Stimulated activated CD8-positive, alpha-beta memory T cell treated with anti-CD3 and anti-CD28 coated beads, Interleukin-4, amount 100 ng/mL, for 48 hours (primary cell): ENCODE data around the gene ATG9B.

Experiments used
- DNase-seq: peaks from one replicate; pipeline ENCODE4 v3.0.0-alpha.2; 2020

The ATG9B gene

DNA sequence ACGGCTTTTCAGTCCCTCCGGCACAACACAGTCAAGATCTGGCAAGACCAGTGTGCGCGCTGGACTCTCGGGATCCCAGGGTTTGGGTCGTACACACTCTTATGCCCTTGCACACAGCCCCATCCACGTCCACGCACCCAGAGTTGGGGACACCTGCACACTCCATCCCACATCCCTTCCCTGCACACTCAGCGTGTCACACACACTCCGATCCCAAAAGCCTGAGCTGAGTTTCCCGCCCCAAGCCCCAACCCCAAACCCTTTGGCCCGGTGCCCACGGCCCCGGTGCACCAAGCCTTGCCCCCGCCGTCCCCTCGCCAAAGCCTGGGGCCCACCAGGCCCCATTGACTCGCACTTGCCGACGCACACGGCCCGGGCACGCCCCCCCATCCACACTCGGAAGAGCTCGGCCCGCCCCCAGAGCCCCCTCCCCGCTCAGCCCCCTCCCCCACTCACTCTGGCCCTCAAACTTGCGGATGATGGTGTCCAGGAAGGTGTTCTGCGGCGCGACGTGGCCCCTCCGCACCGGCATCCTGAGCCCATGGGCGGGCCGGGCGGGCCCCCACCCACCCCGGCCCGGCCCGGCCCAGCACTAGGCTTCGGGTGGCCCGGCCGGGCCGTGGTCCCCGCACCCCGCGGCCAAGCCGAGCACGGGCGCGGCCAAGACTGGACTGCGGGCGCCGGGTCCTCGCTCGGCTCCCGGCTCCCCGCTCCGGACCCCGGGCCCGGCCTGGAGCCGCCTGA, 46.7 kb downstream of the ATG9B start:
- DNase-seq, result no peak

DNA sequence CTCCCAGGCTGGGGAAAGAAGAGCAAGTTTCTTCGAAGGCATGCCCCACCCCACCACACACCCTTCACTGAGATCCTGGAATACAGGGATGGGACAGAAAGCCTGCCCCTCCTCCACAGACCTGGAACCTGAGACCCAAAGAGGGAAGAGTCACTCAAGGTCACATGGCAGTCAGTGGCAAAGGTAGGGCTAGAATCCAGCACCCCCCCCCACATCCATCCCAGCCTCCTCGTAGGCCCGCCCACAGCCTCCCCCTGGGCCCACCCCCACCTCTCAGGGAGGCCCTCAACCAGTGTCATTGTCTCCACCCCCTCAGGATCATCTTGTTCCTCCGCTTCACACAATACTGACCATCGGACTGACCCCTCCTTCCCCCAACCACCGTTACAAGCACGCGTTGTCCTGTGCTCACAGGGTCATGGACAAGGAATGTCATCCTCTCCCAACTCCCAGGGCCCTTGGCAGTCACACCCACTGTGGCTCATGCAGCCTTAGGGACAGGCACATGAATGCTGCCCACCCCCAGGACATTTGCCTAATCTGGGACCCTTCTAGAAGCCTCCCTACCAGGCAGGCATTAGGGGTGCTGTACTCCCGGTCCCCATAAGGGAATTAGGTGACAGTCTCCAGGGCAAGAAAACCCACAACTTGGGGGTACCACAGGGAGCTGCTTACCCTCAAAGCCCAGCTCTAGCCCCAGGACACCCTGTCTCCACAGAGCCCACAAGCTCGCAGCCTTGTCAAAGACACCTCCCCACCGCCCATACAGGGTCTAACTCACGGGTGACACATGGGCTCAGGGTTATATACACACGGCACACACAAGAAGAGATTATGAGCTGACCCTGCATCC, 47.5 kb downstream of the ATG9B start:
- DNase-seq, result no peak

DNA sequence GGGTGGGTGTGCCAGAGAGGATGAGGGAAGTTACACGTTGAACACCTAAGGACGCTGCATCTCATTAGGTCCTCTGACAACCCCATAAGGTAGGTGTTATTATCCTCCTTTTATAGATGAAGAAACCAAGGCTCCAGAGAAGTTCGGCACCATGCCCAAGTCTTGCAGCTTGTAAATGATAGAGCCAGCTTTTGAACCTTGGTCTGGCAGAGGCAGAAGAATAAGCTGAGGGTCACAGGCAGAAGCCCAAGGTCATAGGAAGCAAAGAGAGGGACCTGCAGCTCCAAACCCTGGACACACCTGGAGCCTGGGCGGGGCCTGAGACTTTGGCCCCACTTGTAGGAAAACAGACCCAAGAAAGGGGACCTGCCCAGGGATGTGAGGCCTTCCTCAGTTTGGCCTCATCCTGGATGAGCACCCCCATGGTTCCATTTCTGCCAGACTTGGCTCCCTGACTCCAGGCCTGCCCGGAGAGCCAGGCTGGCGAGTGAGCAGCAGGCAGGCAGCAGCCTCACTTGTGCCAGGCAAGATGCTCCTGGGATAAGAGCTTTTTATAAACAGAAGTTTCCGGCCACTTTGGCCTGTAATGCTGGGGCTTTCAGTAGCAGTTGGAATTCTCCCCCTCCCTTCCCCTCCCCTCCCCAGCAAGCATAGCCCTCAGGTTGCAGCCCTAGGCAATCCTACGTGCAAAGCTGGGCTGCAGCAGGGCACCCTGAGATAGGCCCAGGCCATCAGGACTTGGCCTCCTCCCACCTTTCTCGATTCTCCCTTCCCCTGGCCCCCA, 48.6 kb downstream of the ATG9B start:
- no peak for DNase-seq

DNA sequence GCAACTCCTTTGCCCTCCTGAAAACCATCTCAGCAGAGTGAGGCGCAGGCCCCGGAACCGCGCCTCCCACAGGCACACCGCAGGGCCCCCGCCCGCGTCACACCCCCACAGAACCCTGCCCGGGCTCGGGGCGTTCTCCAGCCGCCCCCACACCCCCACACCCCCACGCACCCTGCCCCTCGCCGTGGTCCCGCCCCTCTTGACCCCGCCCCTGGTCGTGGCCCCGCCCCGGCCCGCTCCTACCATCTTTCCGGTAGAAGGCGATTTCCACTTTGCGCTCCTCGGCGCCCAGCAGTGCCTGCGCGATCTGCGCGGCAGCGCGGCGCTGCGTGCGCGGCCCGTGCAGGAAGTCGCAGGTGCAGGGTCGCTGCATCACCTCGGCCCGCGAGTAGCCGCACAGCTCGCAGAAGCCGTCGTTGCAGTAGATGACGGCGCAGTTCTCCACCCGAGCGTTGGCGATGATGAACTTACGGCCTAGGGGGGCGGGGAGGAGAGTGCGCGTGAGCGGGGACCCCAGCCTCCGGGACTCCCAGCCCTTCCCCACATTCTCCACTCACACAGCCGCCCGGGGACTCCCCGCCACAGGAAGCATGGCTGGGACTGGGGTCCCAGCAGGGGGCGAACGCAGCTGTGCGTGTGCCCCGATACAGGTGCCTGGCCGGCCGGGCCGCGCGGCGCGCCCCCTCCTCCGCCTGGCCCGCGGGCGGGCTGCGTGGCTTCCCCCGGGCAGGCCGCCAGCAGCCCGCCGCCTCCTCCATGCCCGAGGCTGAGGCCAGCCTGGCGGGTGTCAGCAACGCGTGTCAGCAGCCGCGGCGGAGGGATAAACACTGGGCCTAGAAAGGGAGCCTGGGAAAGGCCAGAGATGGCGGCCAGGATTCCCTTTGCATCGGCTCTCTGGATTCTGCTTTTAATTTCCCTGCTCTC, 49.6 kb downstream of the ATG9B start:
- peak; percentile 84 for DNase-seq

DNA sequence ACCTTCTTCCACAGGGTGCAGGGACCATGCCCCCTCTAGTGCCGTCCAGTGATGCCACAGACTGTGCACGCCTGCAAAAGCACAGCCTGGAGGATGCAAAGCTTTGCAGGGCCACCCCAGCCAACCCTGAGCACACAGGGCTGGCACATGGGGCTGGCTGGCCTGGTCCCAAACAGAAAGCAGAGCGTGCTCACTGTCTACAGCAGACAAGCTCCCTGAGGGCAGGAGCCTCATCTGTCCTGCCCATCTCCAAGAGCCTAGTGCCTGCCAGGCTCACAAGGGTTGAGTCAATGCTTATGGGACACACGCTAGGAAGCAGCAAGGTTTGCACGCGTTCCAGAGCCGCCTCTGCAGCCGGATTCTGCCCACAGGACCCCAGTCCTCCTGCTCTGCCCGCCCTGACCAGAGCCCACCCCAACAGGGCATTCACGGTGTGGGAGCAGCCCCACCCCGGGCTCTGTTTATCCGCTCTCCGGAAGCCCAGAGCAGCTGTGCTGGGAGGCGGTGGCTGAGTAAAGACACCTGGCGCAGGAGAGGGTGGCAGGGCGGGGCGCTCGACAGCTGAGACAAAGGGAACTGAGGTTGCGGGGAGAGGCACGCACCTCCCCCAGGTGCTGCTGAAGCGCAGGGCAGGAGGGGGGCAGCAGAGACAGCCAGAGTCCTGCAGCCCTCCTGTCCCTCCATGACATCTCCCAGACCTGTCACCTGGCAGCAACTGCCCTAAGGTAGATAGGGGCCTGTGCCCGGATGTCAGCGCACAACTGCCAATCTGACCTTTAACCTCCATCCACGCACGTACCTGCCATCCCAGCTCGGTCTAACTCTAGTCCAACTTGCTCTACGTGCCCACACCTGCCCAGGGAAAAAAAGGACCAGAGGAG, 50.5 kb downstream of the ATG9B start:
- DNase-seq, result no peak

DNA sequence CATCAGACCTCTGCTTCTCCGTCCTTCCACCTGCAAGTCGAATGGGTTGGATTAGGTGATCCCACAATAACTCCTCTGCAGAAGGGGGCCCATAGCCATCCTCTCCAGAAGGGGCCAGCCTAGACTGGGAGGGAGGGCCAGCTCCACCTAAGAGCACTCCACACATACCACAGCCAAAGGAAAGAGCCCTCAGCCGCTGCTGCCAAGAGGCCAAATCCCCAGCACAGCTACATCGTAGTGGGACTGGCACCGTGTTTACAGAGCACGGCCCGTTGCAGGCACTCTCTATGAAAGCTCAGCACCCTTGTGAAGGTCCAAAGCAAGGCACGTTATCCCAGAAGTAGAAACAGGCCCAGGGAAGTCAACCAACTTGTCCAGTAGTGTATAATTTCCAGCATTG, 51.6 kb downstream of the ATG9B start:
- no peak for DNase-seq

DNA sequence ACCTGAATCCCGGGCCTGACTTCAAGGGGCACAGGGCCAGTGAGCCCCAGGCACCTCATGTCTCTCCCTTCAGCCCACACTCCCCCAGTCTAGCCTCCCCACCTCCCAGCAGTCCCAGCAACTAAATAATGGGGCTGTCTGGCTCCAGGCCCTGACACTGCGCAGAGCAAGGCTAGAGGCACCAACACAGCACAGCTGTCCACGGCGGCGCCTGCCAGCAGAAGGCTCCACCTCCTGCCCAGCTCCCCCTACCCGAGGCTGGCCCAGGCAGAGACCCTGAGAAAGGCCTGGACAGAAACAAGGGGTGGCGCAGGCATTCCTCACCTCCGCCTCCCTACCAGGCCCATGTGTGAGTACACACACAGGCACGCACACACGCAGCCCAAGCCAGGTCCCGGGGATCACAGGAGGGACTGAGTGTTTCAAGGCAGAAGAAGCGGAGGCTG, 52.2 kb downstream of the ATG9B start:
- no peak for DNase-seq

DNA sequence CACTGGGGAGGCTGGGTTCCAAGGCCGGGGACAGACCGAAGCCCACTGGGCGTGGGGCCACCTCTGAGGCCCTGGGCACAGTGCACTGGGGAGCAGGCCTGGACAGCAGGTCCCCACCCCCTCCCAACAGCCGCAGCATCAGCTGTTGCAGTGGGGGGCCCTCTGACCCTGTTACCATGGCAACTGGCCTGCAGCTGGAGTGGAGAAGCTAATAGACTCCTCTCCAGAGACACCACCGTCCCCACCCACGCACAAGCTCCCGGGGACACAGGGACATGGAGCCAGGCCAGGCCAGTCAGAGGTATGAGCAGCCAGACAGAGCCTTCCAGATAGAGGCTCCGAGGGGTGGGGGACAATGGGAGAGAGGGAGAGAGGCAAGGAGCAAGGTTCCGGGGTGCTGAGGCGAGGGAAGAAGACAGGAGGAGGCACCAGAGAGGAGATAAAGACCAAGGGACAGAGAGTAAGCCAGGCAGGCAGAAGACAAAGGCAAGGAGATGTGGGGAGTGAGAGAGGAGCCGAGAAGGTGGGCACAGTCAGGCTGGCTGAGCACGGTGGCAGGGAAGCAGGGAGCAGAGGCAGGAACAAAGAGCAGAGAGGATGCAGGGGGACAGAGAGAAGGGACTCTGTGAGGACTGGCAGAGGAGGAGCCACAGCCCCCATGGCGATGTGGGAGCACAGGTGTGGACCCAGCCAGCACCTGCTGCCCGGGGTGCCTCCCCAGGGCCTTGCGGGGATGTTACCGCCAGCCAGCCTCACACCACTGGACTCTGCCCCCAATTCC, 52.9 kb downstream of the ATG9B start:
- DNase-seq, result no peak

DNA sequence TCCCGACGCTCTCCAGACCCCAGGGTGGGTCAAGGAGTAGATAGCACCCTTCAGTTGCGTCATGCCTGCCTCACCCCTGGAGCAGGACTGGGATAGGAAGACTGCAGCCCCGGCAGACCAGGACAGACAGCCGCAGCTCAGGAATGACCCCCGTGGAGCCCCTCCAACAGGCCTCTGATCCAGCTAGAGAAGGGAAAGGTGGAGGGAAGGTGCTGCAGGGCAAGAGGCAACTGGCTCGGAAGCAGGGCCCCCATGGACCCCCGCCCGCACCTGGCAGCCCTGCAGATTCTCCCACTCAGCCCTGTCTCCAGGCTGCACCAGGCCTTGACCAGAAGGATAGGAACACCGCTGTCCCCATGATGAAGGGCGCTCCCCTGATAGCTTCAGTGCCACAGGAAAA, 53.9 kb downstream of the ATG9B start:
- no peak for DNase-seq

DNA sequence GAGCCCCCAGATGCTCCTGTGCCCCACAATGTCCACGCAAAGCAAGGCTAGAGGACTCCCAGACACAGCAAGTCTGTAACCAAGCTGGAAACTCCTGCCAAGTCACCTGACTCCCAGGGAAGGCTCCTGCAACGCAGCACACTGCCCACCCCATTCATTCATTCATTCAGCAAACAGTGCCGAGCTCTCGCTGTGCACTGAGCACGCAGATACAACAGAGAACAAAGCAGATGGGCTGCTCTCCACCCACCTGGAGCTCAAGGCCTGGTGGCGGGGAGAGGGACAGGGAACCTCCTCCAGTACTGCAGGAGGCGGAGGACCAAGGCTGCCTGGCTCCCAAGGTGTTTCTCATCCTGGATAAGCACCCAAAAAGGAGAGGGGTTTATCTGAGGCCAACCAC, 54.8 kb downstream of the ATG9B start:
- no peak for DNase-seq

DNA sequence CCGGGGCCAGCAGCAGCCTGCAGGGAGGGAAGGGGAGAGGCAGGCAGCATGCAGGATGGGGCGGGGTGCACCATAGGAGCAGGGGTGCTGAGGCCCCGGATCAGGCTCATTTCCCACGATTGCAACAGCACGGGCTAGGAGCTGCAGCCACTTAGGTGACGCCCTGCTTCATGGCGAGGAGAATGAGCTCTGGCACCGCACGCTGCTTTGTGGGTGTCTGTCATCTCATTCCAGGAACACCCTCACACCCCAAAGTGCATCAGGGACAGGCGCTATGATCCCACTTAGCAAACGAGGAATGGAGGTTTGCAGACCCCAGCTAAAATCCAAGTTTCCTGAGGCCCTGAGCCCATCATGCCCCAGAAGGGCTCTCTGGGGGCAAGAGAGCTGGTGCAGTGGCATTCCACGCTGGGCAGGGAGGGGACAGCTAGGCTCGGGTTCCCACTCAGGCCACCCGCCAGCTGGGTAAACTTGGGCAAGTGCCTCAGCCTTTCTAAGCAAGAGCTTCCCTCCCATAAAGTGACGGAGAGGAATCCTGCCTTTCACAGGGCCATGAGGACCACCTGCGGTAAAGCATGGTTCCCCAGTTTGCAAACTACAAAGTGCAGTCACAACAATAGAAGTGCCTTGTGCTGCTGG, 55.4 kb downstream of the ATG9B start:
- DNase-seq, result no peak

DNA sequence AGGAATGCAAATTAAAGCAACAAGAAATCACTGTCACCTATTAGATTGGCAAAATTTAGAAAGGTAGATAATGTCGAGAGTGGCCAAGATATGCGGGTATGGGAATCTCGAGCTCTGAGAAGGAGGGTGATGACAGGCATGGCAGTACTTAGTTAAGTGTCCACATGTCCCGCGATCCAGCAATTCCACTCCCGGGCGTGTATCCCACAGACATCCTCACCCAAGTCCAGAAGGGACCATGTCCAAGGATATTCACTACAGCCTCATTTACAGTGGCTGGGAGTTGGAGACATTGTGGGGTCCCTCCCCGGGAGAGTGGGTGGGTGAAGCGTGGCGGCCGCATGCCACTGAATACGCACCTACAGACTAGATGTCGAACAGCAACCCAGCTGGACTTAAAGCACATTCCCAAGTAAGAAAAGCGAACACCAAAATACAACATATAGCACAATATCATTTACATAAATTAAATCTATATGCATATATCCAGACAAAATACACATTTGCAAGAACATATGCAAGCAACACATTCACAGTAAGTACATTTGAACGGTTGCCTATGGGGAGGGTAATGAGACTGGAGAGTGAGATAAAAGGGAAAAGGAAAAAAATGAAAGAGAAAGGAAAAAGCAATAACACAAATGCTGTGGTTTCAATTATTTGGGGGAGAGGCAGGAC, 56.1 kb downstream of the ATG9B start:
- no peak for DNase-seq

DNA sequence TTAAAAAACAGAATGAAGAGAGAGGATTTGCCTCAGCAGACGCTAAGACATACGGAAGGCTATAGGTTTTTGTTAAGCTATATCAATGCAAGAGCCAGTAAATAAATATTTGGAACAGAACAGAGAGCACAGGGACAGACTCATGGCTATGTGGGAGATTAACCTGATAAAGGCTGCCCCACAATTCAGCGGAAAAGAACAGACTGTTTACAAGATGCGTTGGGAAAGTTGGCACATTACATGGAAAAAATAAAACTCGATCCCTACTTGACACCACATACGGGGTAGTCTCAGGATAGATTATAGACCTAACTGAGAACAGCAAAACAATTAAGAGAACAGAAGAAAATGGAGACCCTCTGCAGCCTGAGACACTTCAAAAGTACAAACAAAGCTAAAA, 56.9 kb downstream of the ATG9B start:
- no peak for DNase-seq

DNA sequence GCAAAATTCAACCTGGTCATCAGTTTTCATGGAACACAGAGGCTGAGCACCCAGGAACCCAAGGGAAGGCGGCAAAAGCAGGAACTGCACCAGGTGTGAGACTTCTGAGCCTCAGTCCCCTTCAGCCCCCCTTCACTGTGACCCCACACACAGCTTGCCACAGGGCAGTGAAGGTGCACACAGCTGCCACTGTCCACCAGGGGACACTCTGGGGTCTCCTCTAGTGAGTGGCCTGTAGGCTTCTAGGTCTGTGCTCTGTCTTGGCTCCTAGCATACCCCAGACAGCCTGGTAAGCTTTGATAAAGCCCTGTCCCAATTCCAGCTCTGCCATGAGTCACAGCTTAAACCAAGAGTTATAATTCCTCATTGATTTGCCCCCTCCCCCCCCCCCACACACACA, 58.3 kb downstream of the ATG9B start:
- no peak for DNase-seq

DNA sequence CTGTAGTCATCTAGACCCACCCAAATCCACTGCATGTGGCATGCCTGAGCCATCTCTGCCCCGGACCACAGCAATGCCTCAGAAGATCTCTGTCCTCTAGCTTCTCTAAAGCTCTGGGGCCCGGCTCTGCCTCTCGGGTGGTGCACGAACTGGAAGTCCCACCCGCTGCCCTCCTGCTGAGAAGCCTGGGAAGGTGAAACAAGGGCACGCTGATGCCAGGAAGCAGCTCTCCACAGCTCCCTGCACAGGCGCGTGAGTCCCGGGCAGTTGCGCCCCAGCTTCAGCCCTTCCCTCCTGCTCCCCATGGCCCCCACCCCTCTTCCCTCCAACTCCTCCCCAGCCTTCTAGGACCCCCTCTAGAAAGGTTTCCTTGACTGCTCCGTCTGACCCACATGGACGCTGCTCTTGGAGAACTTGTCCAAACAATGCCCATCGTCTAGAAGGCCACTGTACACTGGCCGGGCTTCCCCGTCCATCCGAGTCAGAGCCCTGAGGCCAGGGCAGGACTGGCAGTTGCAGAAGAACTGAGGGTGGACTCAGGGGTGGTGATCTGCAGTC, 58.9 kb downstream of the ATG9B start:
- DNase-seq, result no peak
